Panc1 (cell line): ENCODE results near the gene COL16A1. TPM values are rescaled to one million over a fixed set of nuclear protein-coding genes. Genes with fewer than 3 reads are reported as not detected.

Source experiments
- ATAC-seq: fragments of 200-7000 bp; cut with Tn5 transposase; 2 replicates; pipeline ENCODE4 v1.9.1; 2020; ENCODE audit warnings: mild to moderate bottlenecking, moderate library complexity
- BruUV-seq: library from RNA; stranded (reverse); fragments of 400-500 nt; replicated peaks from 2 replicates; lab custom pipeline; 2021; lab: Mats Ljungman, UMichigan
- CTCF ChIA-PET: fragments of 300-600 bp; sonication (Branson Sonifier 250); formaldehyde crosslinking; loops from one replicate; lab custom pipeline; 2022; ENCODE audit warnings: antibody characterized with exemption; lab: Charles Lee
- POLR2A ChIA-PET: fragments of 300-600 bp; sonication (Branson Sonifier 250); formaldehyde crosslinking; loops from one replicate; lab custom pipeline; 2022; ENCODE audit warnings: antibody characterized with exemption; lab: Charles Lee
- DNase-seq: peaks from one replicate; pipeline ENCODE4 v3.0.0-alpha.2; 2010; ENCODE audit warnings: low read depth, low spot score
- H3K27ac ChIP-seq: 2 replicates; pipeline ENCODE4 v1.5.1; 2011; ENCODE audit warnings: mild to moderate bottlenecking, low read length, inconsistent platforms
- H3K27me3 ChIP-seq: fragments of 200-500 bp; sonication (Bioruptor generic); 2 replicates; pipeline ENCODE4 v1.6.0; 2014; ENCODE audit warnings: low read length, inconsistent platforms; ENCODE audit not compliant: control insufficient read depth, insufficient read depth
- H3K36me3 ChIP-seq: fragments of 200-500 bp; sonication (Bioruptor generic); 2 replicates; pipeline ENCODE4 v1.5.1; 2014; ENCODE audit warnings: inconsistent platforms, mild to moderate bottlenecking, low read length, moderate library complexity; ENCODE audit not compliant: control insufficient read depth, insufficient read depth
- H3K4me1 ChIP-seq: 2 replicates; pipeline ENCODE4 v1.5.1; 2011; ENCODE audit warnings: inconsistent platforms, mild to moderate bottlenecking, low read length, moderate library complexity; ENCODE audit not compliant: control insufficient read depth, insufficient read depth
- H3K4me3 ChIP-seq, 2 experiments: 2 replicates each; pipeline ENCODE4 v1.5.1; 2011 to 2012; ENCODE audit warnings: low read depth in 2 of 2, low read length in 2 of 2, mild to moderate bottlenecking in 2 of 2, inconsistent platforms in 1 of 2, moderate library complexity in 1 of 2
- H3K9me3 ChIP-seq: fragments of 200-500 bp; sonication (Bioruptor generic); 2 replicates; pipeline ENCODE4 v1.5.1; 2014; ENCODE audit warnings: low read depth, mild to moderate bottlenecking, inconsistent platforms, low read length, moderate library complexity; ENCODE audit not compliant: control insufficient read depth, insufficient read depth
- CTCF ChIP-seq: fragments of 450-650 bp; IDR thresholded peaks from 2 replicates; pipeline ENCODE4 v1.5.1; 2017; ENCODE audit warnings: mild to moderate bottlenecking
- POLR2AphosphoS5 ChIP-seq: IDR thresholded peaks from 2 replicates; pipeline ENCODE4 v1.6.1; 2012; ENCODE audit warnings: mild to moderate bottlenecking, low read depth, low read length, moderate library complexity
- REST ChIP-seq, 2 experiments: IDR thresholded peaks; 2 replicates each; pipeline ENCODE4 v1.6.1; 2011 to 2012; ENCODE audit warnings: low read depth in 2 of 2, control low read depth in 1 of 2, low read length in 1 of 2, mild to moderate bottlenecking in 1 of 2, moderate library complexity in 1 of 2; ENCODE audit not compliant: insufficient read depth in 1 of 2
- SIN3A ChIP-seq: IDR thresholded peaks from 2 replicates; pipeline ENCODE4 v1.6.1; 2012; ENCODE audit warnings: low read depth, mild to moderate bottlenecking, low read length, moderate library complexity, borderline replicate concordance; ENCODE audit not compliant: insufficient read depth
- TCF7L2 ChIP-seq: IDR thresholded peaks from 2 replicates; pipeline ENCODE4 v1.6.1; 2011; ENCODE audit warnings: mild to moderate bottlenecking, low read depth, low read length, inconsistent platforms
- in situ Hi-C: cut with HindIII; loops from 2 replicates; pipeline ENCODE4 v1.10.0; 2016; ENCODE audit warnings: low sequenced_read_pairs, low pct_unique_long_range_greater_than_20kb
- intact Hi-C: fragments of 100-400 bp; cut with micrococcal nuclease; formaldehyde crosslinking; loops from one replicate; pipeline ENCODE4 v1.10.0; 2022; ENCODE audit not compliant: unreplicated experiment
- total RNA-seq: library from RNA; stranded (reverse); gene quantifications from one replicate; pipeline ENCODE4 v1.2.1, GENCODE V29; 2021; ENCODE audit not compliant: unreplicated experiment

COL16A1 gene
- total RNA-seq, 1 experiment from 2014 or later = 7.6 TPM

GRCh38 chr1:31627301-31627929, 76.4 kb downstream of the COL16A1 start:
- DNase-seq (no peak), ATAC-seq (no peak)
- Histone ChIP-seq H3K36me3 (0 out of 2 replicates have a peak, but pooled peaks cover 6% of the 10 kb centered on the region), H3K4me3 (no peak overlapping the region), H3K9me3 (no peaks in the 10 kb centered on the region), H3K4me1 (no peaks in the 10 kb centered on the region), H3K27ac (no peak overlapping the region), H3K27me3 (no peaks in the 10 kb centered on the region)
- no TSS peak for BruUV-seq
- POLR2A ChIA-PET = no interaction called here
- in situ Hi-C loops = no loop called here
- intact Hi-C loops = no loop called here
- TF ChIP-seq SIN3A = no peak
- no peak for TF ChIP-seq REST (IDR thresholded peaks at IDR 0.05; ENCODE audit: insufficient read depth in 1 of 2, low read depth in 2 of 2, low read length in 1 of 2)
- TF ChIP-seq POLR2AphosphoS5 = no peak
- TF ChIP-seq TCF7L2 = no peak
- TF ChIP-seq CTCF = no peak
- CTCF ChIA-PET = no interaction called here

- BruUV-seq = no TSS peak
- H3K9me3 ChIP-seq = no peaks in the 10 kb centered on the region
- in situ Hi-C loops = no loop called here
- no peak overlapping the region for H3K27ac ChIP-seq
- TF ChIP-seq SIN3A = no peak
- no peak for TF ChIP-seq POLR2AphosphoS5
- TF ChIP-seq REST (IDR thresholded peaks at IDR 0.05; ENCODE audit: insufficient read depth in 1 of 2, low read depth in 2 of 2, low read length in 1 of 2) = no peak
- no peak for TF ChIP-seq CTCF
- TF ChIP-seq TCF7L2 = no peak
- no peak for DNase-seq
- H3K36me3 ChIP-seq = 0 out of 2 replicates have a peak, but pooled peaks cover 3% of the 10 kb centered on the region
- H3K4me1 ChIP-seq = no peaks in the 10 kb centered on the region
- H3K4me3 ChIP-seq = no peak overlapping the region
- POLR2A ChIA-PET = no interaction called here
- CTCF ChIA-PET = interaction anchor here (0.6 kb wide), 1 partner anchor 163 kb away, joined by 3 read pairs; no protein-coding TSS in a partner anchor
- intact Hi-C loops = no loop called here
- H3K27me3 ChIP-seq = no peaks in the 10 kb centered on the region
- ATAC-seq = no peak
Measured at GRCh38 chr1:31626223-31627207, 77.3 kb downstream of the COL16A1 start.
